ENCODE data around the gene GOLGA5.

DNA sequence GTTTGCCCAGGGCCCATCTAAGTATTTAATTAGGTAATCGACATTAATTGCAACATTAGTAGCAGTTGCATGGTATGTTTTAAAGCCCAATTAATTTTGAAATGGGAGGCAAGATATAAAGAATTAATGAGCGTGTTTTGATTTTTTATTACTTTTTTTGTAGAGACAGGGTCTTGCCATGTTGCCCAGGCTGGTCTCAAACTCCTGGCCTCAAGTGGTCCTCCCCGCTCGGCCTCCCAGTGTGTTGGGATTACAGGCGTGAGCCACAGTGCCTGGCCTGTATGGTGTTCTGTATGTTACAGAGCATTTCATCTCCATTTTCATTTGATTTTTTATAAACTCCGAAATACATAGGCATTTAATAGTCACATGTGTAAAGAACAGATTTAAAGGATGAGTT lies 856 bp downstream of the GOLGA5 start:
- TF ChIP-seq POLR2A (IDR thresholded peaks at IDR 0.05) = no peak
- TF ChIP-seq, protein P1, sequence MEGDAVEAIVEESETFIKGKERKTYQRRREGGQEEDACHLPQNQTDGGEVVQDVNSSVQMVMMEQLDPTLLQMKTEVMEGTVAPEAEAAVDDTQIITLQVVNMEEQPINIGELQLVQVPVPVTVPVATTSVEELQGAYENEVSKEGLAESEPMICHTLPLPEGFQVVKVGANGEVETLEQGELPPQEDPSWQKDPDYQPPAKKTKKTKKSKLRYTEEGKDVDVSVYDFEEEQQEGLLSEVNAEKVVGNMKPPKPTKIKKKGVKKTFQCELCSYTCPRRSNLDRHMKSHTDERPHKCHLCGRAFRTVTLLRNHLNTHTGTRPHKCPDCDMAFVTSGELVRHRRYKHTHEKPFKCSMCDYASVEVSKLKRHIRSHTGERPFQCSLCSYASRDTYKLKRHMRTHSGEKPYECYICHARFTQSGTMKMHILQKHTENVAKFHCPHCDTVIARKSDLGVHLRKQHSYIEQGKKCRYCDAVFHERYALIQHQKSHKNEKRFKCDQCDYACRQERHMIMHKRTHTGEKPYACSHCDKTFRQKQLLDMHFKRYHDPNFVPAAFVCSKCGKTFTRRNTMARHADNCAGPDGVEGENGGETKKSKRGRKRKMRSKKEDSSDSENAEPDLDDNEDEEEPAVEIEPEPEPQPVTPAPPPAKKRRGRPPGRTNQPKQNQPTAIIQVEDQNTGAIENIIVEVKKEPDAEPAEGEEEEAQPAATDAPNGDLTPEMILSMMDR (IDR thresholded peaks at IDR 0.05) = no peak
